HEK293T (cell line): ENCODE results near the gene SYT13.

Experiments used
- ARNT ChIP-seq: fragments of 450-650 bp; IDR thresholded peaks from 2 replicates; pipeline ENCODE4 v1.6.1; 2017; ENCODE audit warnings: mild to moderate bottlenecking
- FOXA1 ChIP-seq: fragments of 450-650 bp; IDR thresholded peaks from 2 replicates; pipeline ENCODE4 v1.6.1; 2016; ENCODE audit warnings: mild to moderate bottlenecking
- HDGF ChIP-seq: fragments of 450-650 bp; IDR thresholded peaks from 2 replicates; pipeline ENCODE4 v1.6.1; 2017; ENCODE audit warnings: antibody characterized with exemption, borderline replicate concordance
- LEF1 ChIP-seq: fragments of 450-650 bp; IDR thresholded peaks from 2 replicates; pipeline ENCODE4 v1.6.1; 2017; ENCODE audit warnings: mild to moderate bottlenecking, borderline replicate concordance
- NFRKB ChIP-seq: fragments of 450-650 bp; IDR thresholded peaks from 2 replicates; pipeline ENCODE4 v1.6.1; 2016; ENCODE audit warnings: mild to moderate bottlenecking, moderate library complexity
- PKNOX1 ChIP-seq: fragments of 450-650 bp; IDR thresholded peaks from 2 replicates; pipeline ENCODE4 v1.6.1; 2016
- SP1 ChIP-seq: fragments of 450-650 bp; IDR thresholded peaks from 2 replicates; pipeline ENCODE4 v1.6.1; 2017
- SUZ12 ChIP-seq: fragments of 450-650 bp; IDR thresholded peaks from 2 replicates; pipeline ENCODE4 v1.6.1; 2016; ENCODE audit warnings: mild to moderate bottlenecking

- TF ChIP-seq LEF1 = no peak
- no peak for TF ChIP-seq FOXA1
- TF ChIP-seq SP1 = no peak
- no peak for TF ChIP-seq PKNOX1
- TF ChIP-seq SUZ12 = no peak
- TF ChIP-seq ARNT = no peak
- no peak for TF ChIP-seq HDGF
- TF ChIP-seq NFRKB = no peak
Observed at GRCh38 chr11:45209000-45209879, 76.9 kb downstream of the SYT13 start.
